ENCODE measurements around the gene OSBPL6.
"Not testable (repeated sequence)": the region's sequence is repeated elsewhere in the genome, so short reads cannot be mapped to it uniquely, and the experiment has no call there.

Gene OSBPL6

DNA sequence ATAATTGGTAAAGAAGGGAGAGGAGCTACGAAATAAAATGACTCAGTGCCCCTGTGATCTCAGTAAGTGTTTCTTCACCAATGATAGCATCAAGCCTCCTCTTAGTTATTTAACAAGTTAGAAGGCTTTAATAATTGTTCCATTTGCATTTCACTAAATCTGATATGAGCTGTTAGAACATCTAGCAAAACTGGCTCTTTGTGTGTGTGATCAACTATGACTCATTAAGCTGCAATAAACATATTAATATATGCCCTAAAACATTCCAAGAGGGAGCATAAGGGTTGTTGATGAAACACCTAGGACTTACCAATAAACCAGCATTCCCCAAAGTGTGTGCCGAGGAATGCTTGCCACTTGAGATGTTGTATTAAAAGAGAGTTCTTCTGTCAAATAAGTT is 115.2 kb downstream of the OSBPL6 start:
- DNase-seq: no peak

DNA sequence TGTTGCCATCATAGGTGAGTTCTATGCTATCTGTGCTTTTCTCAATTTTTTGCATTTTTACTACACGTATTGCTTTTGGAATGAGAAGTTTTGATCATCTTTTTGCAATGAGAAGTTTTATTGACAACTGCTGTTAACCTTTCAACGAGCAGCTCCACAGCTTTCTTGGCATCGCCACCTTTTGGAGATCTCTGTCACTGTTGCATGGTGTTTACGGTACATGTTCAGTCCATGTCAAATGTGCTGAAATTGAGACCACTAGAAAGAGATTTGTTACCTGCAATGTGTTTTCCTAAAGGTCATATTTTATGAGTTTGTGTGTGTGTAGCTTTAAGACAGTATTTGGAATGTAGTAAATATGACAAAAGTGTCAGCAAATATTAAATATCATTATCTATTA is 120.8 kb downstream of the OSBPL6 start:
- no peak for DNase-seq

DNA sequence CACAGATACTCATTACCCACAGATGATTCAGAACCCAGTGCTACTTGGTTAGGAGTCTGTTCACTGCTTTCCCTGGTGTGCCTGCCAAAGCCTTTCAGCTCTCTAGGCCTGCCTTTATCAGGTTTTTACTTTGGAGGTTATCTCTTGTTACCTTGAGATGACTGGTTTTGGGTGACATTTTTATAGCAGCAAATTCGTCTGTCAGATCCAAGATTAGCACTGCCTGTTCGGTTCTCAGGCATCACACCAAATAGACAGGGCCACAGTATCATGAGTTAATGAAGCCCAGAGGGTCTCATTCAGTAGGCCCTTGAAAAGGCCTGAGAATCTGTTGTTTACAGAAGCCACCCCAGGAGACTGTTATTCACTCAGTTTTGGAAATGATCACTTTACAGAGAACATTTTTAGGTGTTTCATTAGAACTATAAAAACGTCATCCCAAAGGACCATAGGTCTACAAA is 121.2 kb downstream of the OSBPL6 start:
- no peak for DNase-seq

GRCh38 chr2:178317811-178318210 is 123.5 kb downstream of the OSBPL6 start:
- DNase-seq: no peak

- DNase-seq: no peak
Observed at GRCh38 chr2:178320011-178320585, 125.8 kb downstream of the OSBPL6 start.

- no peak for DNase-seq
Observed at GRCh38 chr2:178322068-178322467, 127.8 kb downstream of the OSBPL6 start.

GRCh38 chr2:178323331-178323730 is 129.0 kb downstream of the OSBPL6 start:
- DNase-seq: not testable (repeated sequence)

GRCh38 chr2:178324077-178324476 is 129.8 kb downstream of the OSBPL6 start:
- no peak for DNase-seq

DNA sequence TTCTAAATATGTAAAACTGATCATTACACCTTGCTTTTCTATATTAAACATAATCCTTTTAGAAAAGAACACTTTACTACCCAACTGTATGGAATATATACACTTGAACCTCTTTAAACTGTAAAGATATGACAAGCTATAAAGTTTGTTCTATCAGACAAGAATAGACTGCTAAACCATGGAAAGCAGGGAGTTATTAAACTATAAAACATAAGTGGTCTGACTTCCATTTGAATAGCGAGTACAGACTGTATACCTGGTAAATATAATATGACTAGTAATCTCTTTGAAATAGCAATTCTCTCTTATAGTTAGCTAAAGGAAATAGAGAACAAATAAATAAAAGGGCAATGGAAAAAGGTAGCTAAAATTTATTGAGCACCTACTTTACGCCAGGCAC is 131.0 kb downstream of the OSBPL6 start:
- no peak for DNase-seq

DNA sequence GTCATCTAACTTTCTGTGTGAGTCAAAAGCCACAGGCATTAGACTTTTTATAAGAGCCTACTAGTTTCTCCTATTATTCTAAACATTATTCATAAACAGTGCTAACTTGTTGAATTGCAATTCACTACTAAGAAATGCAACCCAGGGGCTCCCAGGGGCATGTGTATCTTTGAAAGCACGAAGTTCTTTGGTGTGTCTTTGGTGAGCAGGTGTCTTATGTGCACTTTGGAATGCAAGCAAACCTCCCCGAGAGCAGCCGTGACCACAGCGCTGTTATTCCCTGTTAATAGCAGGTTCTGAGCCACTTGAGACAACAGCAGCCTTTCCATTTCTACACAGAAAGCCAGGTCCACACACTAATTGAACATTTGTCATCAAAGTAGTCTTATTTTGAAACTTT is 133.2 kb downstream of the OSBPL6 start:
- no peak for DNase-seq

DNA sequence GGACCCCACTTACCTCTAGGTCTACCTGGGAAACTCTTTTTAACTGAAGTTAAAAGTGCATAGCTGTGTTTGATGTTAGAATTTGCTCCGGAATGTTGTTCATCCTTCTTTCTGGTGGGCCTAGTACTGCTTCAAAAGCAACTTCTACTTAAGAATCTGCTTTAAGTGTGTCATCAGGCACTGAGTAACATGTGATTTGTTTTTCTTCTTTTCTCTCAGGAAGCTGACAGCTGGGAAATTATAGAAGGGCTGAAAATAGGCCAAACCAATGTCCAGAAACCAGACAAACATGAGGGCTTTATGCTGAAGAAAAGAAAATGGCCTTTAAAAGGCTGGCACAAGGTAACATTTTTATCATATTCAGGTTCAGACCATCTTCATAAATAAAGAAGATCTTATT is 133.7 kb downstream of the OSBPL6 start:
- no peak for DNase-seq

DNA sequence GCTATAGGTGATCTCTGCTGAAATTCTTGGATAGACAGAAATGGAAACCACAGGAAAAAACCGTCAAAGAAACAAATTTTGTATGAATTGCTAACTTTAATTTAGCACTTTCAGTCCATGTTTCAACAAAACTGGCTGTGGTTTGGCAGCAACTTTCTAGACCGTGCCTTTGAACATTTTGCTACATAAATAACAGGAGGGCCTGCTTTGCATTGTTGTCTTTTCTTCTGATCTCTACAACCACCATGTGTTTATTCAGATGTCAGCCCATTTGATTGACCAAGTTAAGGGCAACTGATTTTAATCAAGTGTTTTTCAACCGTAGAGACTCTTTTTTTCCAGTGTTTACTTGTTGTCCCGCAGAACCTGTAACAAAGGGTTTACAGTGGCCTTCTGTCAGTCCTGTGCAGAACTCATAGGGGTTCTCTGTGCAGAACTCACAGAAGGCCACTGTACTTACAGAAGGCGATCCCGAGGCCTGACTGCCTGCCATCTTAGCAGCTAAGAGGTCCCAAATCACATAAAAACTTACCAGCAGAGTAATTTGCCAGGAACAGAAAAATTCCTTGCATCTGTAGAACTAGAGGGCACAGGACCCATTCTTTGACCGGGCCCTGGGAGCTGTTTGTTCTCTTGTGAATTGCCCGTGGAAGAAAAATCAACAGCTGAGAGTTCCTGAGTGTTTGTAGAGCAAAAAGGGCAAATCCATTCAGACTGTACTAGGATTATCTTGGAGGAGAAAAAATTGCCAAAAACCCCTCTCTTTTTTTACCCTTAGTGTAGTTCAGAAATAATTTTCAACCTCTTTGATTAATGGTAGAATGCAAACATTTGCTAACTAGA is 136.1 kb downstream of the OSBPL6 start:
- DNase-seq: no peak

- no peak for DNase-seq
Observed at GRCh38 chr2:178331474-178332432, 137.4 kb downstream of the OSBPL6 start.

DNA sequence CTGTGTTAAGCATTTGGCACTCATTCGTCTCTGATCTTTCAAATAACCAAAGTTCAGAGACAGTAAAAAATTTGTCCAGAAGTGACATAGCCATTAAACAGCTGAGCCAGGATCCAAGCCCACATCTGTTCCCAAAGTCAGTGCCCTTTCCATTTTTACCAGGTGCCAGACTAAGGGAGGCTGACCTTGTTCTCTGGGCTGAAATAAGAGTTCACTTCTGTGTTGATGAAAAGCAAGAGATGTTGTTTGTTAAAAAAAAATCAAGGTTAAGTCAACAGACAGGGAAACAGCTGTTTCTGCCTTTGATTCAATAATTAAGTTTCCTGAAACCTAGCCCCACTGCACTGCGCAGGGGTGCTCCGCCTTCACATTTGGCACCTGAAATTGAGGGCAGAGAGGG is 139.5 kb downstream of the OSBPL6 start:
- no peak for DNase-seq

DNA sequence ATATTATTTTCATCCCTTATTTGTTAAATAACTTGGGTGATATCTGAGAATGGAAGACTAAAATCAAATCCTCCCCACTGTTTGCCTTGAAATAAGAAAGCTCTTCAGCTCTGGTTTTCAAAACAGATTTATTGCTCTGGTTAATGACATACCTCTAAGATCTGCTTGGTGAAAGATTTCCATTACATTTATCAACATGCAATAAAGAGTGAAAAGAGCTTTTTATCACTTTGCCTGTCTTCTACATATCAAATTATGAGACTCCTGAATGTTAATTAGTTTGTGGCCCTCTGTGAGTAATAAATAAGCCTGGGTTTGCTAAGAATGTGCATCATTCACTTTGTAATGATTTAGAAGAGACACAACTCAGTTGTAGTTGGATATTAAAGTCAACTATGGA is 140.9 kb downstream of the OSBPL6 start:
- no peak for DNase-seq

DNA sequence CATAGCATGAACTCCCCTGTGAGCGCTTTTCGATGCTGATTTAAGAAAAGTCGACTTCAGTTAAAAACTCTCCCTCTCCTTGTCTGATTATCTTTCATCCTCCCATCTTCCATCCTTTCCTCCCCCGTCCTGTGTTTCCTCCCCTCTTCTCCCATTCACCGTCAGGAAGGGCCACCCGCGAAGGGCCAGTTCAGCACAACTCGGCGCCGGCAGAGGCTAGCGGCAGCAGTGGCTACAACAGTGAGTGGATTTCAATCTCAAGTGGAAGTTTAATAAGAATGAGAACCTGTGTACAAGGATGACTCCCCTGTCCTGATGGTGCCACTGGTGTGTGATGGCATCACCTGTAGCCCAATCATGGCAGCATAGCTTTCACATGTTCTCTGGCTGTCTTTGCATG is 149.8 kb downstream of the OSBPL6 start:
- DNase-seq: no peak

DNA sequence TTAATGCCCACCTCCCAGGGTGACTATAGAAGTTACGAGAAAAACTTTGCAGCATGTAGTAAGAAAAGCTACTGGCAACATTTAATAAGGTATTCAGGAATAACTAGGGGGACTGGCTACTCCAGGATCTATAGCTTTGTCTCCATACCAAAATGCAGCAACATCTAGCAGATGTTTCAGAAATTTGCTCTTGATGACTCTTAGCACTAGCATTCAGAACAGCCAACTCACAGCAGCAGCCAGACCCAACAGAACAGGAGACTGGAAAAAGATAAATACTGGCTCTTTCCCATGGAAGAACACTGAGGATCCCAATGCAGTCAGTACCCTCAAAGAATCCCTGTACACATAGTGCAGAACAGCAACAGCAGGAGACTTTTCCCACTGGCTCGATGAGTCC is 151.6 kb downstream of the OSBPL6 start:
- no peak for DNase-seq

GRCh38 chr2:178350051-178350450 is 155.7 kb downstream of the OSBPL6 start:
- no peak for DNase-seq

- DNase-seq: not testable (repeated sequence)
Observed at GRCh38 chr2:178357704-178358103, 163.4 kb downstream of the OSBPL6 start.

GRCh38 chr2:178359192-178359912 is 165.0 kb downstream of the OSBPL6 start:
- DNase-seq: no peak

GRCh38 chr2:178361588-178361987 is 167.3 kb downstream of the OSBPL6 start:
- no peak for DNase-seq

- DNase-seq: no peak
Observed at GRCh38 chr2:178363252-178363651, 168.9 kb downstream of the OSBPL6 start.

DNA sequence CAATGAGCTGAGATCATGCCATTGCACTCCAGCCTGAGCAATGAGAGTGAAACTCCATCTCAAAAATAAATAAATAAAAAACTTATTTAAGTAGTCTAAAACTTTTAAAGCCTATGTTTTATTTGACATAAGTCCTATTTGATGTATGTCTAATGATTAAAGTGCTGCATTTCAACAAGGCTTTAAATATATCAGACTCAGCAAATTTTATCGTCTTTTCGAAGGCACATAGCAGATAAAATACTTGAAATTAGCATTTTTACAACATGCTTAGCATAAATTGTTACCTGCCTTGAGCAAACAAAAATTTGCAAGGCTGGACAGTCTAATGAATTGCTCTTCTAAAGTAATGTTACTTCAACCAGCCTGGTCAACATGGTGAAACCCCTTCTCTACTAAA is 170.8 kb downstream of the OSBPL6 start:
- no peak for DNase-seq

All from DMS 273 treated with DMSO at 0.1 percent for 48 hours (cell line).